Upper lobe of left lung (tissue), 4 donors: ENCODE measurements around the gene PDGFD.

Experiments used
- CTCF ChIP-seq, 6 experiments: fragments of 450-650 bp in 4 of 6; fragments of 200-600 bp in 2 of 6; sonication (generic) in 2 of 6; IDR thresholded peaks; one replicate each; pipeline ENCODE4 v1.5.1; 2016 to 2019; ENCODE audit warnings: antibody characterized with exemption in 6 of 6
- POLR2A ChIP-seq, 4 donors: fragments of 450-650 bp; IDR thresholded peaks; one replicate each; pipeline ENCODE4 v1.5.1; 2016 to 2017; ENCODE audit warnings: antibody characterized with exemption in 4 of 4, mild to moderate bottlenecking in 2 of 4

- no peak for TF ChIP-seq CTCF (IDR thresholded peaks at IDR 0.05)
- TF ChIP-seq POLR2A (IDR thresholded peaks at IDR 0.05) = no peak
Measured at GRCh38 chr11:103878646-103879045, 285.3 kb downstream of the PDGFD start.
